Measurements from ENCODE around the gene FAM98B. TPM values are rescaled to one million over a fixed set of nuclear protein-coding genes. Genes with fewer than 3 reads are reported as not detected.

Gene FAM98B
- total RNA-seq, 4 donors from 2014 or later: 12.1 to 36.0 (median 13.3) TPM

GRCh38 chr15:38461066-38461833 is 7.3 kb downstream of the FAM98B start:
- no peak for TF ChIP-seq CTCF (IDR thresholded peaks at IDR 0.05; ENCODE audit: low read depth)

- no peak for TF ChIP-seq CTCF (IDR thresholded peaks at IDR 0.05; ENCODE audit: low read depth)
These were observed 10.0 kb downstream of the FAM98B start for GRCh38 chr15:38463893-38464292.

GRCh38 chr15:38464675-38465074 is 10.7 kb downstream of the FAM98B start:
- no peak for TF ChIP-seq CTCF (IDR thresholded peaks at IDR 0.05; ENCODE audit: low read depth)

- no peak for TF ChIP-seq CTCF (IDR thresholded peaks at IDR 0.05; ENCODE audit: low read depth)
These were observed 16.9 kb downstream of the FAM98B start for GRCh38 chr15:38470816-38471215.

GRCh38 chr15:38471974-38472373 is 18.0 kb downstream of the FAM98B start:
- TF ChIP-seq CTCF (IDR thresholded peaks at IDR 0.05; ENCODE audit: low read depth): no peak

GRCh38 chr15:38474155-38474757 is 20.3 kb downstream of the FAM98B start:
- no peak for TF ChIP-seq CTCF (IDR thresholded peaks at IDR 0.05; ENCODE audit: low read depth)

GRCh38 chr15:38475361-38475760 is 21.4 kb downstream of the FAM98B start:
- no peak for TF ChIP-seq CTCF (IDR thresholded peaks at IDR 0.05; ENCODE audit: low read depth)

All from subcutaneous adipose tissue (tissue), 4 donors.